GM21390 (cell line): ENCODE measurements around the gene CMTM6.
"Not testable (repeated sequence)": the region's sequence is repeated elsewhere in the genome, so short reads cannot be mapped to it uniquely, and the experiment has no call there.

ENCODE experiments used
- ATAC-seq: cut with Tn5 transposase; IDR thresholded peaks from one replicate; pipeline ENCODE4 v1.9.1; 2021; ENCODE audit not compliant: unreplicated experiment

The CMTM6 gene

DNA sequence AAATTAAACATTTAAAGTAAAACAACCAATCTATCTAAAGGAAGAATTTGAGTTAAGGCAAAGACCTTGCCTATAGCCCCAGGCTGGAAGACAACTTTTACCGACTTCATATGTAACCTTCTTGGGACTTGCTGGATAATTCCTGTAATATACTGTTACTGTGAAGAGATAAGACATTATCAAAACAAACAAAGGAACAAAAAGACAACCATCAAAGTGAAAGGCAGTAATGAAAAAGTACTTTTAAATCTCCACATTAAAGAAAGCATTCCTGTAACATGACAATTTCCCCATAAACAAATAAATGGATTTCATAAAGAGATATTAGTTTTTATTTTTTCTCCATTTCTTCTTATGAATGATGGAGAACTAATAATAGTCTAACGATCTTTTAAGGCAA is 2.4 kb downstream of the CMTM6 start:
- no peak for ATAC-seq

DNA sequence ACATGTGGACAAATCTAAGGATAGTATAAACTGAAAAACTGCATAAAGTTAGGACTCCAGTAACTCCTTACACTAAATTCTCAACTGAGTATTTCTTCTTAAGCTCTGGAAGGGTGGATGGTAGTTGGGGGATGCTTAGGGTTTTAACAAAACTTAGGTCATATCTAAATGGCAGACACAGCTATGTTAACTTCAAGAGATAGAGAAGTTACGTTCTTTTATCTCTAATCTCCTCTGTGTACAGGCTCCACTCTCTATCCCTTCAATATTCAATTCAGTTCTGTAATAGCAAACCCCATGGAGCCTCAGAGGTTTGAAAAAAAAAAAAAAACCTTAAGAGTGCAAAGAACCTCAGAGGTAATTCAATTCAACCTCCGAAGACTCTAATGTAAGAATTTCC is 3.1 kb downstream of the CMTM6 start:
- no peak for ATAC-seq

DNA sequence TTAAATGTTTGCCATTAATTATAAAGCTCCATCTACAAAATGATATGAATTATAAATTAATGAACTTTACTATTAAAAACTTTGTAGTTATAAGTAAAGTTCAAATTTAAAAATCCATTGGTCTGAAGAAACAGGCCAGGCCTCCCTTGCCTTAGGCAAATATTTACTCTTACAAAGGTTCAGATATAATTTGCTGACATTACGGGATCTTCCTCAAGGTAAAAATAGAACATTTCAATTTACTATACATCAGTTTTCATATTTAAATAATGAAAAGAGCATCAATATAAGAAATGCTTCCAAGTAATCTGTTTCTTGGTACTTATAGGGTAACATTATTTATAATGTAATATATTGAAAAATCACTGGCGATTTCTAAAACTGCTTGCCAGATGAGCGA is 3.7 kb downstream of the CMTM6 start:
- no peak for ATAC-seq

DNA sequence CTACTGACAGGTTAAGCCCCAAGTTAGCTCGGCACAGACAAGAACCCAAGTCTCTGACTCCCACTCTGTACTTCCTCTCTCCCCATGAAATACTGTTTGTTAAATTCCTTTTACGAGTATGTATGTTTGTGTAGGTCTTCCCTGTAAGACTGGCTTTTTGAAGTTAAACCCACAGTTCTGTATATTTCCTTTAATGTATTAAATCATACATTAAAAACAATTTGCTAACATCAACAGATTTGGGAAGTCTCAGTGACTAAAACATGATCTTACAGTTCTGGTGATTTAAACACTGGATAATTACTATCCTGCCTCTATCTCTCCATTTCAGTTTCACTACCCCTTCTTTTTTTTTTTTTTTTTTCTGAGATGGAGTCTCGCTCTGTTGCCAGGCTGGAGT is 4.4 kb downstream of the CMTM6 start:
- no peak for ATAC-seq

DNA sequence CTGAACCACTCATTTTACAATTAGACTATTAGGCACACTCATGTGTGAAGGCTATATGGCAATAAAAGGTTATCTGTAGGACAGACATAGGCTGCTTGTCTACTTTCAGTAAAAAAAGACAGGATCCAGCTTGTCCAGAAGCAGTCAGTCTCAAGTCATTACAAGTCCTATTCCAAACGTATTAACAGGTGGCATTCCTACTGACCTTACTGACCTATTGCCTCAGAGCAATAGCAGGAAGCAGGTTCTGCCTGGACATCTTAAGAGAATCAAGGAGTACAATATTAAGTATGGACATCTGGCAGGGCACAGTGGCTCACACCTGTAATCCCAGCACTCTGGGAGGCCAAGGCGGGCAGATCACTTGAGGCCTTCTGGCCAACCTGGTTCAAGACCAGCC is 7.0 kb downstream of the CMTM6 start:
- no peak for ATAC-seq

DNA sequence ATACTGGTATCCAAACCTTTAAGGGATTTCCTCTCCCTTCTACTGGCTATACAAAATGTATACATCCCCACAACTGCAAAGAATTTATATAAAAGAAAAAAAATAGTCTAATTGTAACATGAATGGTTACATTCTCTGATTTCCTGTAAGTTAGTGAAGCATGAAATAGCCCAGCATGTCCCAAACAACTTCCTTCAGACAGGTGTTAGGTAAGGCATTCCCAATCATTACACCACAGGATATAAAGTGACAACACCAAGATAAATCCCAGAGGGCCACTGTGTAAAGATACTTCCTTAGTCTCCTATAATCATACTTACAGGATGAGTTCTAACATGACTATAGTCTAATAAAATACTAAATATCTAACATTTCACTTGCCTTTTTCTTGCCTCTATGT is 7.6 kb downstream of the CMTM6 start:
- no peak for ATAC-seq

DNA sequence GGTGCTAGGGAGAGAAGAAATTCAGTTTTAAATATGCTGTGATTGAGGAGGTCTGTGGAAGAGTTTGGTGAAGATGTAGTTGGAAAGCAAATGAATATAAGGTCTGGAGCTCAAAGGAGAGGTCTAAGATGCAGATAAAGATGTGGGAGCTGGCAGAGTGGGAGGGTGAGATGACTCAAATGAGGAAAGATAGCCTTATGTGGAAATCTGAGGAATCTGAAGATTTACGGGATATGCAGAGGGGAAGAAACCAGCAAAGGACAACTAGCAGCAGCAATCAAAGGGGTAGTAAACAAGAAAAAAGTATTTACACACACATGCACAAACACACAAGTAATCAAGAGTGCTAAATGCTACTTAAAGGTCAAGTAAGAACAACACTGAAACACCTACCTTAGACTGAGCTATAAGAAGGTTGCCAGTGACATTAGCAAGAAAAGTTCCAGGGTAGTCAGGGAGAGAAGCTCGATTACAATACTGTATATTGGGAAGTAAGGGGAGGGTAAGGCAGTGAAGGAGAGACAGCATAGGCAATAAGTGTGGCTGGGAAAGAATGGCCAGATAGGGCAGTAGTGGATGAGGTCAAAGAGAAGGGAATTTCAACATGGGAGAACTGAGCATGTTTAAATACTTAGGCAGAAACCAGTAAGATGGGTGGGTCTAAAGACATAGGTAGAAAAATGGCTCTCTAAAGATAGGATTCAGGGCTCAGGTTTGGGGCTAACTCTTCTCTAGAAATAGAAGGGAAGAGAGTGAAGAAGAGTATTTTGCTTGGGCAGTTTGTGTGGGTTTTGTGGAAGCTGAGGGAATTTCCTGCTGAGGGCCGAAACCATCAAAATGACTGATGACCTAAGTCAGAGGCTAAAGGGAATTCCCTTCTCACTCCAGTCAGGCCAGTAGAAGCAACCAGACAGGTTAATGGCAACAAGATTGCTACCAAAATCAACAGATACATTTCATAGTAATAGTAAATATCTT is 8.9 kb downstream of the CMTM6 start:
- no peak for ATAC-seq

DNA sequence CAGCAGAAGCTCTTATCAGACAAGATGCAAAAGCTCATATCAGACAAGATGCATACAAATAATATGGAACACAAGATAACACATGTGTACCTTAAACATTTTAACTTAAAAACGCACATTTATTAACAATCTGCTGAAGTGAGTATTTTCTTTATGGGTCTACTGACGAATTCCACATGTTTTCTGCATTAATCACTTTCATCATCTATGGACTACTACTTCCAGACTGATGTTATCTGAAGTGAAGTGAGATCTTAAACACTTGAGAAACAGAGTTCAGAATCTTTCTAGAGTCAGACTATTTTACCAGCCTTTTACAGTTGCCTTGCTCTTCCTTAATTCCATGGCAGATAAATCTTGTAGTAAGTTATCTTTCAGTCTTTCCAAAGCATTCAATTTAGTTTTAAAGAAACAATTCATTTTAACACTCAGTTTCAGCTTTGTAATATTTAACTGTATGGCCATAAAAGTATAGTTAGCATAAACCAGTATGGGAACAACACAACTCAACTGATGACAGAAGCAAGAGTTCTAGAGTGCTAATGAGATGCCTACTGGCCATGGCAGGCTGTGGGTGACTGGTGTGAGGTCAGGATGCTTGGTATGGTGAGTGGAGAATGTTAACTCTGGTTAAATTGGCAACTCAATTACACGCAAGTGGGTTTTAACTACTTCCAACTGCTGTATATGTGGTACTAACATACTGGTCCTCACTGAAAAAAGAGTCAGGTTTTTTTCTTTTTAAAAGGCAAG is 9.8 kb downstream of the CMTM6 start:
- ATAC-seq = no peak

DNA sequence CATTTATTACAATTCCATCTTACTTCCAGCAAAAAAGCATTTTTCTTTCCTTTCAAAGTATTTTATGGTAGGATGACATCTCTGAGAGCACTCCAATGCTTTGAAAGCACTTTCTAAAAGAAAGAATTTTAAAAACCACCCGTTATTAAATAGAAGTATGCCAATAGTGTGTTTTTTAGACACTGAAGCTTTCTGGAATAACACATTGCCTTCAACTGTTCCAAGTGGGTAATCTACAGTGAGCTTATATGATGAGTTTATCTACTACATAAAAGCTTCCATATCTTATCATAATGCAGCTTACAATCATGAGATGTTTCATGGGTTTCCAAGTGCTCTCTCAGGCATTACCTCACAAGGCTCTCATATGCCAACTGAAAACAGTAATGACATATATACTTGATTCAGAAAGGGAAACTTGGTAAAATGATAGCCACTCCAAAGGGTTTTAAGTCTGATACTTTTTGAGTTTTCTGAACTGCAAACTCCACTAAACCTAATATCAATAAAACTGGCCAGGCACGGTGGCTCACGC is 14.1 kb downstream of the CMTM6 start:
- ATAC-seq = no peak

DNA sequence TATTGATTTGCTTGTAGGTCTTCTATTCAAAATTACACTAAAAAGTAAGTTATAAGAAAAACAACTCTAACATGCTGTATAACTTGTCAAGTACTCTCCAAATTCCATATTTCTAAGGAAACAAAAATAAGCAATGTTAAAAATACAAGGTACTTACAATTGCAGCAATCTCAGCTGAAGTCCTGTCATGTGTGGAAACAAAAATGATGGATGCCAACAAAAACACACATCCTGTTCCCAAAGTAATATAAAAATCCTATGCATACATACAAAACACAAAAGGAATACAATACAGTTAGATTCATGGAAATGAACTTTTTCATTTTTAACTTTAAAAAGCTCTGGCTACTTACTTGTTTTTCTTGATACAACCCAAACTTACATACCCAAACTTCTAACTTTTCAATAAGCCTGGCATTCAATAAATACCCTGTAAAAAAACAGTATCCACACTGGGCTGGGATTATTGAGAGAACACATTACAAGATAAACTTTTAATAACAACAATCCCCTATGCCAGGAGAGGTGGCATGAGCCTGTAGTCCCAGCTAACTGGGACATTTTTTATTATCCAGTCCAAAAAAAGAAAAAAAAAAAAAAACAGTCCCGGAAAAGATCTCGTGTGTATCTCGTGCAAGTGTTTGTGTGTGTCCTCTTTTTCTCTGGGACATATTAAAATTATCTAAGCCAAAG is 14.7 kb downstream of the CMTM6 start:
- no peak for ATAC-seq

DNA sequence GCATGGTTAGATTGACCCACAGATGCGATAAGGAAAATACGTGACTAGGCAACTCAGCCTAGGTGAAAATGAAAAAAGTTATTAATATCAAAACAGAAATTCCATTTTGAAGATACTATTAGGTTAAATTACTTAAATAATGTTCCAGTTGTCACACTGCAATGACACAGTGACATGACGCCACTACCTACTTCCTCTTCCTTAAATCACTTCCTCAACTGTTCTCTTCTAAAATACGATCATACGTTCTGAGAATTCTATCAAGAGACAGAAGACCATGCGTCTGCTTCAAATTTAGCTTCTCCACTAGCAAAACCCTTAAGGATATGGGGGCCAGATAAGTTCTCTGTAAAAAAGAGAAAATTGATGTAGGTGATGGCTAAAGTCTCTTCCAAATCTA is 18.2 kb downstream of the CMTM6 start:
- no peak for ATAC-seq

DNA sequence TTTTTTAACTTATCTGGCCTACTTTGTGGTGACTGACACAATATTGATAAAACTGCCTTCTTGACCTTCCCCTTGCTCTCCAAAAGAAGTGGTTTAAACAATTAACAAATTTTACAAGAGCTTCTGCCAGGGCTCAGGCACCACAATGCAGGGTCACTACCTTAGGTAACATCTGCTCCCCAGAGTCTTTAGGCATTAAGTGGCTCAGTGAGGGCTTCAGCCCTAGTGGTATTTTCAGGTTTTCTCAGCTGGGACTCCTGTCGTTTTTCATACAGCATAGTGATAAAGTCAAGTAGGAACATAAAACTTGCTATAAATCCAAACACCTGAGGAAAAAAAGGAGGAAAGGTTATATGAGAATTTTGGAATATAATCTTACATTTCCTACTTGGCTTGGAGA is 18.9 kb downstream of the CMTM6 start:
- ATAC-seq = no peak

DNA sequence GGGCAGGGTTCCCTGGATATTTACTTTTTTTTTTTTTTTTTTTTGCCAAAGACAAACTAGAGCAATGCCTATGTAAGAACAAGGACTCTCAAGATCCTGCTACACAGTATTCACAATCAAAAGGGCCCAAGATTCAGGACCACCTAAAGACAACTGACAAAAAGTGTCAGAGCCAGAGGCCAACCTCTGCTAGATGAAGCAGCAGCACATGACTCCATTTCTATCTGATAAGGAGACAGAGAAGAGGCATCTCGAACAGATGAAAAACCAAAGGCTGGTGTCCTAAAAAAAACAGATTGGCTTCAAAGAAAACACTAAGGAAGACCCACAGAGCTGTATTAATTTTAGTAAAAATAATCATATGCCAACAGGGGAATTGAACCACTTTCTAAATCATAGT is 20.0 kb downstream of the CMTM6 start:
- no peak for ATAC-seq

DNA sequence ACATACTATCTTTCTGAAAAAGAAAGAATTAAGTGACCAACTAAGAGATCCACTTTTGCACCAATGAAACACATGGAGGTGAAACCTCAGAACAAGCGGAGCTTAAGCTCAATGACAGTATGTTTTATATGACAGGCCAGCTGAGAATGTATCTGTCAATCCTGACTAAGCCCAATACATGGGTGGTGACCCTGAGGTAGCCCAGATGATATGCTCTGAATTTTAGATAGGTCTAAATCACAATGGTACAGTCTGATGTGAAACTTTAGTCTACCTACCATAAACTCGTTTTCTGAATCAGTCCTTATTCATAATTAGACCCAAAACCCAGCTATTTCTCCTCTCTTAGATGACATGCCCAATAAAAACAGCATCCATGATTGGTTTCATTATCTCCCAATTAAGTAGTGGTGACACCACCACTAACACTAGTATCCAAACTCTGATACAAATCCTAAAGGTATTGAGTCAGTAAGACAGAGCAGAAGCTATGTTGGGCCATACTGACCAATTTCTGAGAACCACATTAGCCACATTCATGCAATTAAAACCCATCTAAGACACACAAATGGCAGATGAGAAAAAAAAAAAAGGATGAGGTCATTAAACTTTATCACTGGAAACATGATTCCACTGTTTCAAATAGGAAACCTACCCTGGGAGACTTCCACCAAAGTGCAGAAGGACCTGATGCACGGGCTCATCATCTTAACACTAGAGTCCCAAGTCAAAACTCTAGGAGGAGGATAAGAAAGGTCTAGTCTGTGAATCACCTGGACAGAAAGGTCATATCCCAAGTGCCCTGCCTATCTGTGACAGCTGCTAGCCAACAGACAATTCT is 20.6 kb downstream of the CMTM6 start:
- ATAC-seq = no peak

DNA sequence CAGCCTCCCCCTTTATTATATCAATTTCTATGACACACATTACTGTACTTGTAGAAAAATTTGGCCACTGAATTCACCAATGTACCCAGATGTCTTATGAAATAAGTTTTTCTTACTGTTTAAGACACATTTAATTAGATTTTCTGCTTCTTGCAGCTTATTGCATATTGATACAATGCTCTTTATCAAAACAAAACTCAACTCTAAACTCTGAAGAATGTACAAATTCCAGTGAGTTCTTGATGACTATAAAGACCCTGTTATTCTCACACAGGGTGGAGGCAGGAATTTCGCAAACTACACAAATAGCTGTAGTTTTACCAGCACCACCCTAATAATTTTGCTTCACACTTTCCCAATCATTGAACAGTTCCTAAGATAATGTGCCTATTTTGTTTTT is 22.0 kb downstream of the CMTM6 start:
- ATAC-seq = no peak

DNA sequence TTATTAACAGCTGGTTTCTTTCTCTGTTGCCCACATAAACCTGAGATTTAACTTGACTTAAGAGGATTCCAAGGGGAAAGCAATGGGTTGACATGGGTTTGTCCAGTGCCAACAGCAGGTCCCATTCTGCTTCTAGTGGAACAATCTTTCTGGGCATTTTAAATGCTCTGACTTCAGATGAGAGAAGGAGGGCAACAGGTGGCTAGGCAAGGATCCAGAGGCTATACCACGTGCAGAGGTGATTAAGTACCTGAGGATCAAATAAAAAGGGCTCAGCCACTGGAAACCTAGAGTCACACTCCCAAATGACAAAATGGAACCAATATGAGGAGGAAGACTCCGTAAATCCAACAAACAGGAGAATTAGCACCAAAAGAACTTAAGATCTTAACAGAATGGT is 28.5 kb downstream of the CMTM6 start:
- no peak for ATAC-seq

DNA sequence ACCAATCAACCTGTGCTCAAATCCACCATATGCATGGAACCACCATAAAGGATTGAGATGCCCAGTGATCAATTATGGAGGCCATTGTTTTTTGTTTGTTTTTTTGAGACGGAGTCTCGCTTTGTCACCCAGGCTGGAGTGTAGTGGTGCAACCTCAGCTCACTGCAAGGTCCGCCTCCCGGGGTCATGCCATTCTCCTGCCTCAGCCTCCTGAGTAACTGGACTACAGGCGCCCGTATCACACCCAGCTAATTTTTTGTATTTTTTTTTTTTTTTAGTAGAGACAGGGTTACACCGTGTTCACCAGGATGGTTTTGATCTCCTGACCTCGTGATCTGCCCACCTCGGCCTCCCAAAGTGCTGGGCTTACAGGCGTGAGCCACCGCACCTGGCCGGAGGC is 30.5 kb downstream of the CMTM6 start:
- not testable (repeated sequence) for ATAC-seq

DNA sequence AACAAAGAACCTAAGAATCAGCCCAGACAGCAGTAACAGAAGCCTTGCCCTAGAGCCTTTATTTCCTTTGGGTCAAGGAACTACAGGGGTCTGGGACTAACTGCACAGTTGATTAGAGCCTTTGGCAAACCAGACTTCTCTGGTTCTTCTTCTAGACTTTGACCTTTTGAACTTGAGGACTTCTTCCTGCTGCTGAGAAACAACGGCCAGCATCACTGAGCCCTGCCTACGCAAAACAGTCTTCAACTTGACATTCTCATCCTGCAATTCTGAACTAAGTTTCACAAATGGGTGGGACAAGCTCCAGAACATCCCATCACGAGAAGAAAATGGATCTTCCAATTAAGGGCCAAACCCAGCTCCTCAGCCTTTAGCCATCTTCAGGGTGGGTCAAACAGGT is 31.4 kb downstream of the CMTM6 start:
- ATAC-seq = no peak

DNA sequence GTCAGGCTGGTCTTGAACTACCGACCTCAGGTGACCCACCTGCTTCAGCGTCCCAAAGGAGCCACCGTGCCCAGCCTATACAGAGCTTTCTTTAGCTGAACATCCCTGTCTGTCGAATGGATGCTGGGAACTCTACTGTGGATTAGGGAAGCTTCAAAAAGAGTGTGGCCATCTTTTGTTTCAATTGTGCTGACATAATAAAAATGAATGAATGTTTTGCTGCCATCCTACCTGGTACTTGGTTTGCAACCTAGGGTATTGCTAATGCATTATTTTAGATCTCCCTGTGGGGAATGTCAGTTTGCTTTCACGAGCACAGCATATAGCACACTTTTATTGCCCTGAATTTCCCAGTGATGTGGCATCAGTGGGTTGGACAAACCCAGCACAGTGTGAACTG is 32.3 kb downstream of the CMTM6 start:
- ATAC-seq = no peak

DNA sequence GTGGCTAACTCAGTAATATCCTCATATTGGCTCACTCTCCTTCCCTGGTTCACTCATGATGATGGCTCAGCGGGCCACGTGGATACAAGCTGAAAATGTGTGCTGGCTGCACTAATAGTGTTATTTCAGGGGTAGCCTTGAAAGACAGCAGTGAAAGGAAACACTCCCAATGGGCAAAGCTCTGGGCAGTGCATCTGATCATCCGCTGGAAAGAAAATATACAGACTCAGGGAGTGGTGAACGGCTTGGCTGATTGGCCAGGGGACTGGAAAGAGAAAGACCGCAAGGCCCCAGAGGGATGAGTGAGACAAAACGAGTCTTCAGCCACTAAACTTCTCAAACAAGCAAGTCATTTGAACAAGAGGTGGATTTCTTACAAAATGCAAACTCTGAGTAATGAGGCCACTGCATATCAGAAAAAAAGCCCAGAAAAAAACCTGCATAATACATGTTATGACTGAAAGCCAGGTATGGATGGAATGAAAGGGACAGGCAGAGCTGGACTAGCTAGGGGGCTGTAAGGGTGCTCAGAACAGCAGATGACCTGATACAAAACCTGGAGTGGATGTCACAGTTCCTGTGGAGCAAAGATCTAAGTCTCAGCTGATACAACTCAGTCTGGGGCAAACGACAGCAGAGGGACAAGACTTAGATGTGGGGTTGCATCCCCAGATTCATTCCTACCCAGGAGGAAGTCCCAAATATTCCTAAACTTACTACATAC is 33.3 kb downstream of the CMTM6 start:
- ATAC-seq = peak; percentile 48
